ENCODE results near the gene GRM7. TPM values are rescaled to one million over a fixed set of nuclear protein-coding genes. Genes with fewer than 3 reads are reported as not detected.

The GRM7 gene
- total and polyA plus RNA-seq, 2 donors (not counting 1 experiment from before 2014, with no cell fraction given) = not detected

DNA sequence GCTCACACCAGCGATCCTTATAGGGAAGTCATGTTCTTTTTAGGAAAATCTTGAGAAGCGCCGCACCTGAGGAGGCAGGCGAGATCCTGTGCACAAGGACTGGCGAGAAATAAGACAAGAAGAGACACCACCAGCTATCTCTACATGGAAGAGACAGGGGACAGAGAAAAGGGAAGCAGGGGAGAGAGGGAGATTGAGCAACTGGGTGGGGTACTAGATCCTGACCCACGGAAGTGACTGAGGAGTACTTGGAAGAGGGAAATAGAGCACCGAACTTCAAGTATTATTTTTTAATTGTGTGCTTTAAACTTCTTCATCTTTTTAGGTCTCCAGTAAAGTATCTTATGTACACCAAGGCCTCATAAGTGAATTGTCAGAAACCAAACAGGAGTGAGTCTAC lies 898.7 kb downstream of the GRM7 start:
- Histone ChIP-seq H3K4me1 (ENCODE audit: control insufficient read depth in 2 of 2, insufficient read depth in 2 of 2, low read length in 2 of 2) (no peaks in the 10 kb centered on the region), H3K79me2 (ENCODE audit: control insufficient read depth, insufficient read depth, low read length) (no peaks in the 10 kb centered on the region), H3K36me3 (replicated peaks in 1 of 2; ENCODE audit: control extremely low read depth in 1 of 2, control insufficient read depth in 1 of 2, extremely low read depth in 1 of 2, insufficient read depth in 2 of 2, low read length in 1 of 2) (no peaks in the 10 kb centered on the region), H3K27ac (ENCODE audit: low read length in 2 of 2) (no peak overlapping the region), H3K4me2 (replicated peaks; ENCODE audit: low read depth, low read length, poor library complexity, severe bottlenecking) (no peak overlapping the region), H4K20me1 (ENCODE audit: control insufficient read depth, insufficient read depth, low read length, poor library complexity, severe bottlenecking) (no peaks in the 10 kb centered on the region), H3K27me3 (replicated peaks in 1 of 4; ENCODE audit: control extremely low read depth in 1 of 4, control insufficient read depth in 3 of 4, insufficient read depth in 4 of 4, low read length in 3 of 4) (no peaks in the 10 kb centered on the region), H2AFZ (ENCODE audit: insufficient read depth, low read depth, low read length, poor library complexity, severe bottlenecking) (no peak overlapping the region), H3K9ac (ENCODE audit: low read length) (no peak overlapping the region), H3K4me3 (ENCODE audit: control extremely low read depth in 1 of 5, extremely low read depth in 1 of 5, insufficient read depth in 1 of 5, low read depth in 2 of 5, low read length in 4 of 5) (no peak overlapping the region), H3K9me3 (ENCODE audit: control extremely low read depth in 1 of 3, control insufficient read depth in 2 of 3, insufficient read depth in 1 of 3, low read length in 2 of 3) (peaks cover 0 to 4% (median 0%) of the 10 kb centered on the region in 3 donors)
- H3K4me3 Mint-ChIP-seq = no peak overlapping the region
- no peak for ATAC-seq (ENCODE audit: low read depth)
- no peaks in the 10 kb centered on the region for H3K4me1 Mint-ChIP-seq
- H3K27me3 Mint-ChIP-seq = no peaks in the 10 kb centered on the region
- peaks cover 4% of the 10 kb centered on the region for H3K9me3 Mint-ChIP-seq (ENCODE audit: insufficient read depth)
- intact Hi-C loops (cut with micrococcal nuclease) = no loop called here
- POLR2A ChIA-PET = no interaction called here
- WGBS (ENCODE audit: insufficient coverage) = no CpG with 5 or more reads among the region's 7 CpGs
- DNase-seq = no peak
- CTCF ChIA-PET = no interaction called here
- TF ChIP-seq EZH2 (IDR thresholded peaks at IDR 0.05; ENCODE audit: borderline replicate concordance, insufficient read depth, low read depth, low read length, poor library complexity, severe bottlenecking) = no peak
- TF ChIP-seq, protein P1, sequence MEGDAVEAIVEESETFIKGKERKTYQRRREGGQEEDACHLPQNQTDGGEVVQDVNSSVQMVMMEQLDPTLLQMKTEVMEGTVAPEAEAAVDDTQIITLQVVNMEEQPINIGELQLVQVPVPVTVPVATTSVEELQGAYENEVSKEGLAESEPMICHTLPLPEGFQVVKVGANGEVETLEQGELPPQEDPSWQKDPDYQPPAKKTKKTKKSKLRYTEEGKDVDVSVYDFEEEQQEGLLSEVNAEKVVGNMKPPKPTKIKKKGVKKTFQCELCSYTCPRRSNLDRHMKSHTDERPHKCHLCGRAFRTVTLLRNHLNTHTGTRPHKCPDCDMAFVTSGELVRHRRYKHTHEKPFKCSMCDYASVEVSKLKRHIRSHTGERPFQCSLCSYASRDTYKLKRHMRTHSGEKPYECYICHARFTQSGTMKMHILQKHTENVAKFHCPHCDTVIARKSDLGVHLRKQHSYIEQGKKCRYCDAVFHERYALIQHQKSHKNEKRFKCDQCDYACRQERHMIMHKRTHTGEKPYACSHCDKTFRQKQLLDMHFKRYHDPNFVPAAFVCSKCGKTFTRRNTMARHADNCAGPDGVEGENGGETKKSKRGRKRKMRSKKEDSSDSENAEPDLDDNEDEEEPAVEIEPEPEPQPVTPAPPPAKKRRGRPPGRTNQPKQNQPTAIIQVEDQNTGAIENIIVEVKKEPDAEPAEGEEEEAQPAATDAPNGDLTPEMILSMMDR (IDR thresholded peaks at IDR 0.05) = no peak
- H3K27ac Mint-ChIP-seq = no peak overlapping the region

DNA sequence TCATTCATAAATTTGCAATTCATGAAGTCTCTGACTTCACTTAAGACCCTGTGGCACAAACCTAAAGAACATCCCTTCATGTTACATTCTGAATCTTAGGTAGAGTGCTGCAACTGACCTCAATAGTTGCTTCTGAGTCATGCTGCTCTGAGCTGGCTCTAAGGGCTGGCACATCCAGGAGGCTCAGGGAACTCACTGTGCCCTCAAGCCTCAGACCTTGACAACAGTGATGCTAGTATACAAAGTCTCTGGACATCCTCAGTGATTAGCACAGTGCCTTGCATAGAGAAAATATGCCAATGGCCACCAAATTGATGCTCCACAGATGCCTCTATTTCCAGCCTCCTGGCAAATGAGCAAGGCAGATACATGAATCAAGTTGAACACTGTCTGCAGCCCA lies 899.8 kb downstream of the GRM7 start:
- Histone ChIP-seq H2AFZ (ENCODE audit: insufficient read depth, low read depth, low read length, poor library complexity, severe bottlenecking) (no peak overlapping the region), H3K27me3 (replicated peaks in 1 of 4; ENCODE audit: control extremely low read depth in 1 of 4, control insufficient read depth in 3 of 4, insufficient read depth in 4 of 4, low read length in 3 of 4) (no peaks in the 10 kb centered on the region), H3K9me3 (ENCODE audit: control extremely low read depth in 1 of 3, control insufficient read depth in 2 of 3, insufficient read depth in 1 of 3, low read length in 2 of 3) (peaks cover 0 to 4% (median 0%) of the 10 kb centered on the region in 3 donors), H3K4me2 (replicated peaks; ENCODE audit: low read depth, low read length, poor library complexity, severe bottlenecking) (no peak overlapping the region), H3K9ac (ENCODE audit: low read length) (no peak overlapping the region), H3K79me2 (ENCODE audit: control insufficient read depth, insufficient read depth, low read length) (no peaks in the 10 kb centered on the region), H4K20me1 (ENCODE audit: control insufficient read depth, insufficient read depth, low read length, poor library complexity, severe bottlenecking) (no peaks in the 10 kb centered on the region), H3K27ac (ENCODE audit: low read length in 2 of 2) (no peak overlapping the region), H3K4me3 (ENCODE audit: control extremely low read depth in 1 of 5, extremely low read depth in 1 of 5, insufficient read depth in 1 of 5, low read depth in 2 of 5, low read length in 4 of 5) (no peak overlapping the region), H3K36me3 (replicated peaks in 1 of 2; ENCODE audit: control extremely low read depth in 1 of 2, control insufficient read depth in 1 of 2, extremely low read depth in 1 of 2, insufficient read depth in 2 of 2, low read length in 1 of 2) (no peaks in the 10 kb centered on the region), H3K4me1 (ENCODE audit: control insufficient read depth in 2 of 2, insufficient read depth in 2 of 2, low read length in 2 of 2) (no peaks in the 10 kb centered on the region)
- CTCF ChIA-PET = no interaction called here
- H3K27me3 Mint-ChIP-seq = no peaks in the 10 kb centered on the region
- ATAC-seq (ENCODE audit: low read depth) (no peak), DNase-seq (no peak)
- H3K4me3 Mint-ChIP-seq = no peak overlapping the region
- H3K4me1 Mint-ChIP-seq = no peaks in the 10 kb centered on the region
- intact Hi-C loops (cut with micrococcal nuclease) = no loop called here
- POLR2A ChIA-PET = no interaction called here
- no peak overlapping the region for H3K27ac Mint-ChIP-seq
- TF ChIP-seq EZH2 (IDR thresholded peaks at IDR 0.05; ENCODE audit: borderline replicate concordance, insufficient read depth, low read depth, low read length, poor library complexity, severe bottlenecking) = no peak
- TF ChIP-seq, protein P1 (IDR thresholded peaks at IDR 0.05) = no peak
- peaks cover 4% of the 10 kb centered on the region for H3K9me3 Mint-ChIP-seq (ENCODE audit: insufficient read depth)
